Subcutaneous abdominal adipose tissue (tissue), 5 donors: ENCODE data around the gene HSPA6.
"Not testable (repeated sequence)": the region's sequence is repeated elsewhere in the genome, so short reads cannot be mapped to it uniquely, and the experiment has no call there.

Experiments
- H3K27ac ChIP-seq: one replicate; pipeline ENCODE4 v1.7.0; 2013; ENCODE audit warnings: low read depth, mild to moderate bottlenecking, inconsistent platforms, low read length, moderate library complexity
- H3K27me3 ChIP-seq, 5 donors: one replicate each; pipeline ENCODE4 v1.7.0; 2013; ENCODE audit warnings: low read length in 5 of 5, inconsistent platforms in 1 of 5; ENCODE audit not compliant: control insufficient read depth in 5 of 5, insufficient read depth in 4 of 5
- H3K36me3 ChIP-seq, 5 donors: one replicate each; pipeline ENCODE4 v1.7.0; 2013; ENCODE audit warnings: low read length in 5 of 5; ENCODE audit not compliant: control insufficient read depth in 5 of 5, insufficient read depth in 5 of 5
- H3K4me1 ChIP-seq, 5 donors: one replicate each; pipeline ENCODE4 v1.7.0; 2013; ENCODE audit warnings: low read length in 5 of 5, mild to moderate bottlenecking in 3 of 5, moderate library complexity in 1 of 5; ENCODE audit not compliant: control insufficient read depth in 5 of 5, insufficient read depth in 5 of 5
- H3K4me3 ChIP-seq, 5 donors: one replicate each; pipeline ENCODE4 v1.7.0; 2013; ENCODE audit warnings: low read length in 5 of 5, low read depth in 1 of 5
- H3K9ac ChIP-seq, 5 donors: one replicate each; pipeline ENCODE4 v1.7.0; 2013; ENCODE audit warnings: low read length in 5 of 5, mild to moderate bottlenecking in 4 of 5, moderate library complexity in 3 of 5
- H3K9me3 ChIP-seq, 5 donors: one replicate each; pipeline ENCODE4 v1.7.0; 2013; ENCODE audit warnings: low read length in 5 of 5; ENCODE audit not compliant: control insufficient read depth in 5 of 5
- donor health status: healthy.
- donor health status: healthy.
- donor health status: healthy.
- donor health status: healthy.
- donor health status: healthy.

Gene HSPA6

GRCh38 chr1:161547995-161548741, 23.8 kb downstream of the HSPA6 start:
- not testable (repeated sequence) for H3K9ac ChIP-seq, H3K9me3 ChIP-seq, H3K27ac ChIP-seq, H3K4me3 ChIP-seq, H3K4me1 ChIP-seq, H3K27me3 ChIP-seq, H3K36me3 ChIP-seq

DNA sequence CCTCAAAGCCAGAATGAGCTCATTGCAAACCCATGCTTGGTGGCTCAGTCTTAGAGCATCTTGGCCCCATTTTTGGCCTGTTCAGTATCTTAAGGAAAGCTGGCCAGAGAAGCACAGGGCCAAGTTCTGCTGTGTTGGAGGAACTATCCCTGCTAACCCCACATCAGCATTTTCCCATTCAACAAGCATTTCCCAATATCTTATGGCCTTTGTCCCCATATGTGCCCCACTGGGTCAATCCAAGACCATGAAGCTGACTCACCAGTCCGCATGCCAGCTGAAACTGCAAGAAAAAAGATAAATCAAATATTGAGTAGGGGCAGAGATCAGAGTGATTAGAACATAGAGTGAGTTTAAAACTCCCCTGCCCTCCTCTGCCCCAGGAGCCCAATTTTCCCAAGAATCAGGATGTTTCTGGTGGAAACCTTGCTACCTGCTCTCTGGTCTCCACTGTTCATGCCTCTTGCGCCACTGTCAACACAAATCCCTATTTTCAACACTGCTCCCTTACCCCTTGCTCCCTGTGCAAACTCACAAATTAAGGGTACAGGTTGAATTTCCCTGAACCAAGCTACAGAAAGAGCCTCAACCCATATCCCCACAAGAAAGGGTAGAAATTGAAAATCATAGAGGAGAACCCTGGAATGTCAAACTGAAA, 24.5 kb downstream of the HSPA6 start:
- not testable (repeated sequence) for H3K9me3 ChIP-seq, H3K9ac ChIP-seq, H3K27me3 ChIP-seq, H3K36me3 ChIP-seq, H3K4me3 ChIP-seq, H3K27ac ChIP-seq, H3K4me1 ChIP-seq

- Histone ChIP-seq H3K9me3 (no peaks in the 10 kb centered on the region), H3K4me1 (no peaks in the 10 kb centered on the region), H3K9ac (no peak within 1 kb of the TSS), H3K27me3 (no peaks in the 10 kb centered on the region), H3K36me3 (no peaks in the 10 kb centered on the region), H3K27ac (no peak within 1 kb of the TSS), H3K4me3 (no peak within 1 kb of the TSS)
These were observed 25.3 kb downstream of the HSPA6 start, which contains the start of gene FCGR3A for GRCh38 chr1:161549652-161550051. FCGR3A (minus strand) TSS chr1:161549818; CDS start chr1:161549736, 82 bp downstream.

DNA sequence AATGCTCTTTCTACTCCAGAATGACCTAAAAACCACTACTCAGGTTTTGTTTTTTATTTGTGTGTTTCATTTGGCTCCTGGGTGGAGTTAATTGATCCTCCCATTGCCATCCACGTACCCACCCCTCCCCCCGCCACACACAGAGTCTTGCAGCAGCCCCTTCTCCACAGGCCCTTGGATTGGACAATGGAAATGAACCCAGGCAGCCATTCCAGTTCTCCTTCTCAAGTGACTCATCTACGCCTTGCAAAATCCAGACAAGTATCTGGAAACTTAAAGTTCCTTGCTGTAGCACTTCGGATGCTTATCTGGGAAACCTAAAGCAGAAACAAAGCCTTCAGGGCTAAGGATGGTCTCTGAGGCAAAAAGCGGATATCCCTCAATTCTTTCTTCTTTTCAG, 26.6 kb downstream of the HSPA6 start:
- H3K9ac ChIP-seq, H3K27ac ChIP-seq, H3K9me3 ChIP-seq, H3K27me3 ChIP-seq, H3K4me3 ChIP-seq, H3K36me3 ChIP-seq, H3K4me1 ChIP-seq: not testable (repeated sequence)

- not testable (repeated sequence) for H3K4me3 ChIP-seq, H3K9me3 ChIP-seq, H3K36me3 ChIP-seq, H3K27ac ChIP-seq, H3K9ac ChIP-seq, H3K4me1 ChIP-seq, H3K27me3 ChIP-seq
These were observed 29.3 kb downstream of the HSPA6 start for GRCh38 chr1:161553631-161554030.

GRCh38 chr1:161554340-161554739, 30.0 kb downstream of the HSPA6 start:
- not testable (repeated sequence) for H3K9ac ChIP-seq, H3K27me3 ChIP-seq, H3K4me3 ChIP-seq, H3K36me3 ChIP-seq, H3K27ac ChIP-seq, H3K4me1 ChIP-seq, H3K9me3 ChIP-seq

DNA sequence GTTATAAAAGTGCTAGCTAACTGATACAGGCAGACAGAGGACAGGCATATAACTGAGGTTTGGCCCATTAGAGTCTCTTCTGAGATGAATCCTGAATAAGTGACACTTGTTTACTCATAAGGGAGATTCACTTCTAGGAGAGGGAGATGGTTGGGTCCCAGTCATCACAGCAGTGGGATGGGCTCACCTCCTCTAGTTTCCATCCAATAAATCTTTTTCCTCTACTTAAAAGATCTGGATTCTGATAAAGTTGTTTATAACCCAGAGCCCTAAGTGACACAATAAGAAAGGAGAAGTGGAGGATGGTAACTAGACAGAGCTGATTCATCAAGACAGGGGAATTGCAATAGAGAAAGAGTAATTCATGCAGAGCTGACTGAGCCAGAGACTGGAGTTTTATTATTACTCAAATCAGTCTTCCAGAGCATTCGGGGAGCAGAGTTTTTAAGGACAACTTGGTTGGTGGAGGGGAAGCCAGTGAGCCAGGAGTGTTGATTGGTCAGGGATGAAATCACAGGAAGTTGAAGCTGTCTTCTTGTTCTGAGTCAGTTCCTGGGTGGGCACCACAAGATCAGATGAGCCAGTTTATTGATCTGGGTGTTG, 30.6 kb downstream of the HSPA6 start:
- not testable (repeated sequence) for H3K27me3 ChIP-seq, H3K9ac ChIP-seq, H3K4me3 ChIP-seq, H3K27ac ChIP-seq, H3K36me3 ChIP-seq, H3K9me3 ChIP-seq, H3K4me1 ChIP-seq

DNA sequence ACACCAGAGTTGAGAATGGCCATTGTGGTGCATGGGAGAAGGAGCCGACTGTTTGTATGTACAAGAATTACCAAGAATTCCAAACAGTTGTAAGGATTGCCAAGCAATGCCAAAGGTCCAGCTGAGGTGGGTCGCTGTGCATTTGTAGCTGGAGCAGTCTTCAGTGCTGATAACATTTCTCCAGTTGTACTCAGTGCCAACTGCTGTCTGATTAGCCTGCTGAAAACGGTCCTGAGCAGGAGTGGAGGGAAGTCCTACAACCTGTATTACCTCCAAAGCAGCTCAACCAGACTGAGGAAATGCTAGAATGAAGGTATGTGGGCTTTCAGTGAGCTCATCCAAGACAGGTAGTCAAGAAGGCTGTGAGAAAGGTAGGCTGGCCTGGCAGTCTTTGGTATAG, 31.8 kb downstream of the HSPA6 start:
- H3K9me3 ChIP-seq, H3K27me3 ChIP-seq, H3K4me1 ChIP-seq, H3K4me3 ChIP-seq, H3K27ac ChIP-seq, H3K9ac ChIP-seq, H3K36me3 ChIP-seq: not testable (repeated sequence)

- not testable (repeated sequence) for H3K9me3 ChIP-seq, H3K4me1 ChIP-seq, H3K4me3 ChIP-seq, H3K9ac ChIP-seq, H3K27ac ChIP-seq, H3K27me3 ChIP-seq, H3K36me3 ChIP-seq
These were observed 32.6 kb downstream of the HSPA6 start for GRCh38 chr1:161556990-161557389.

DNA sequence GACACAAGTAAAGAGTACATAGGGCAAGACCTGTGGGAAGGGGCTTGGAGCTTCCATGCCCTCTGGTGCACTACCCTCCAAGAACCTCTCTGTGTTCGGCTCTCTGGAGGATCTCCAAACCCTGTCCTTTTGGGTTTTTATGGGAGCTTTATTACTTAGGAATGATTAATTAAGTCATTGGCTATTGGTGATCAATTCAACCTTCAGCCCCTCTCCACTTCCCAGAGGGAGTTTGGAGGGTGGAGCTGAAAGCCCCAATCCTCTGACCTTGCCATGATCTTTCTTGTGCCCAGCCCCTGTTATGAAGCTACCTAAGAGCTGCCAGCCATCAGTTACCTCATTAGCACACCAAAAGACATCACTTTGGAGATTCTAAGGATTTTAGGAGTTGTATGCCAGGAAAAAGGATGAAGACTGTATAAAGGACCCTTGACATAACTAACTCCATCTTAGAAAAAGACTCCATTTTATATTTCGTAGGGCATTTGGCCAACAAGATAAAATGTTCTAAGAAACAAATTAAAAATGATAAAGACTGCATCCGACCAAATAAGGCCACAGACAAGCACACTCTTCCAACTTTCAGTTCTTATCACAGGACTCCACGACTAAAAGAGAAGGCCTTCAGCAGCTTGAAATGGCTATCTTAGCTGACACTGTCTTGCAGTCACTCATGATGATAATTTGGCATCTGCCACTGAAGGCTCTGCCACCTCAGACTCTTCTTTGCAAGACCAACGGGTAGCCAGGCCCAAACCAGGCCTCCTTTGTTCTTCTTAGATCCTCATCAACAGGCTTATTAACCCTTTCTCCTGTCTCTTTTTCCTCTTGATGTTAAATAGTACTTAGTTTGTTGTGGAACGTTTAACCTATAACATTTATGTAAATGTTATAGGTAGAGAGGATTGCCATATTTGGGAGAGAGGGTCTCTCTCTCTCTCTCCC, 33.4 kb downstream of the HSPA6 start:
- not testable (repeated sequence) for H3K4me3 ChIP-seq, H3K9ac ChIP-seq, H3K27ac ChIP-seq, H3K9me3 ChIP-seq, H3K36me3 ChIP-seq, H3K4me1 ChIP-seq, H3K27me3 ChIP-seq
